Prostate gland (tissue), 2 donors: ENCODE results near the gene SLC51B. TPM values are rescaled to one million over a fixed set of nuclear protein-coding genes. Genes with fewer than 3 reads are reported as not detected.
A peak's percentile ranks its signal among the peaks of the same experiment; 100 is the strongest.
"Not testable (repeated sequence)": the region's sequence is repeated elsewhere in the genome, so short reads cannot be mapped to it uniquely, and the experiment has no call there.

ENCODE experiments used
- DNase-seq: peaks from one replicate; pipeline ENCODE4 v3.0.0-alpha.2; 2019; ENCODE audit warnings: low spot score
- H3K27ac ChIP-seq, 2 donors: fragments of 200-600 bp; sonication (generic); 2 replicates each; pipeline ENCODE4 v1.5.1; 2017 to 2019
- H3K27me3 ChIP-seq: fragments of 200-600 bp; sonication (generic); replicated peaks from 2 replicates; pipeline ENCODE4 v1.5.1; 2019; ENCODE audit not compliant: insufficient read depth
- H3K36me3 ChIP-seq, 2 donors: fragments of 200-600 bp; sonication (generic); 1 replicate in 1 of 2; 2 replicates in 1 of 2; pipeline versions ENCODE4 v1.5.1 to v1.8.1; 2017 to 2019
- H3K4me1 ChIP-seq: fragments of 200-600 bp; sonication (generic); replicated peaks from 2 replicates; pipeline ENCODE4 v1.5.1; 2019
- H3K4me3 ChIP-seq, 2 donors: fragments of 200-600 bp; sonication (generic); 2 replicates each; pipeline ENCODE4 v1.5.1; 2017 to 2019
- H3K9me3 ChIP-seq: fragments of 200-600 bp; sonication (generic); 2 replicates; pipeline ENCODE4 v1.5.1; 2017
- POLR2A ChIP-seq: fragments of 450-650 bp; IDR thresholded peaks from one replicate; pipeline ENCODE4 v1.6.1; 2016; ENCODE audit warnings: antibody characterized with exemption, mild to moderate bottlenecking
- POLR2AphosphoS5 ChIP-seq: sonication (generic); formaldehyde crosslinking; IDR thresholded peaks from one replicate; pipeline ENCODE4 v1.6.1; 2017; ENCODE audit warnings: antibody characterized with exemption
- WGBS: methylation state at CpG from one replicate; pipeline ENCODE4 v1.1.5; 2018; 5-methylcytosine and 5-hydroxymethylcytosine counted together
- intact Hi-C: fragments of 100-400 bp; cut with DNase I; formaldehyde crosslinking; loops from one replicate; pipeline ENCODE4 v1.14.2; 2022
- total RNA-seq, 2 donors: library from RNA; depleted of rRNA; stranded (reverse); fragments of >200 nt; gene quantifications; one replicate each; pipeline ENCODE4 v1.1.0, GENCODE V29; 2016
- TF ChIP-seq, protein P1 (sequence below), 4 experiments: fragments of 200-600 bp in 2 of 4; fragments of 450-650 bp in 2 of 4; sonication (generic) in 2 of 4; IDR thresholded peaks; 1 replicate in 3 of 4; 2 replicates in 1 of 4; pipeline ENCODE4 v1.5.1; 2016 to 2019; ENCODE audit warnings: antibody characterized with exemption in 4 of 4, mild to moderate bottlenecking in 2 of 4, moderate library complexity in 2 of 4

SLC51B gene
- total RNA-seq, 2 donors from 2014 or later = 0.68 TPM; not detected in 1

DNA sequence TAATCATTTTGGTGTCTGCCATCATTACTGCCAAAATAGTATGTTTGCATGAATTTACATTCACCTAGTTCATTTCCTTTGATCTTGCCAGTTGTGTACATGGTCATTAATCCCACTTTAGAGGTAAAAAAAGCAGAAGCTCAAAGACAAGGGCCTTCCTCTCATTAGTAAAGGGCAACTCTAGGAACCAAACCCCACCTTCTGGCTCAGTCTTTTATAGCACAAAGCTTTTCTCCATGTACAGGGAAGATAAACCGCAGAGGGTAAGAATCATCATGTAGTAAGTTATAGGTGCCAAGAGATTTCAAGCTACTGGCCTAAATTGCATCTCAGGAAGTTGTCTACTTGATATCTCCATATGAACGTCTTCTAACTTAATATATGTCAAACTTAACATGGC, 36.2 kb upstream of the SLC51B start:
- intact Hi-C loops = no loop called here
- WGBS = 52% methylated on average over 2 of the region's 2 CpGs
- Histone ChIP-seq H3K36me3 (no peaks in the 10 kb centered on the region), H3K4me3 (no peak overlapping the region), H3K4me1 (no peaks in the 10 kb centered on the region), H3K27ac (no peak overlapping the region), H3K27me3 (no peaks in the 10 kb centered on the region), H3K9me3 (no peaks in the 10 kb centered on the region)
- no peak for TF ChIP-seq POLR2AphosphoS5
- TF ChIP-seq POLR2A = no peak
- TF ChIP-seq, protein P1, sequence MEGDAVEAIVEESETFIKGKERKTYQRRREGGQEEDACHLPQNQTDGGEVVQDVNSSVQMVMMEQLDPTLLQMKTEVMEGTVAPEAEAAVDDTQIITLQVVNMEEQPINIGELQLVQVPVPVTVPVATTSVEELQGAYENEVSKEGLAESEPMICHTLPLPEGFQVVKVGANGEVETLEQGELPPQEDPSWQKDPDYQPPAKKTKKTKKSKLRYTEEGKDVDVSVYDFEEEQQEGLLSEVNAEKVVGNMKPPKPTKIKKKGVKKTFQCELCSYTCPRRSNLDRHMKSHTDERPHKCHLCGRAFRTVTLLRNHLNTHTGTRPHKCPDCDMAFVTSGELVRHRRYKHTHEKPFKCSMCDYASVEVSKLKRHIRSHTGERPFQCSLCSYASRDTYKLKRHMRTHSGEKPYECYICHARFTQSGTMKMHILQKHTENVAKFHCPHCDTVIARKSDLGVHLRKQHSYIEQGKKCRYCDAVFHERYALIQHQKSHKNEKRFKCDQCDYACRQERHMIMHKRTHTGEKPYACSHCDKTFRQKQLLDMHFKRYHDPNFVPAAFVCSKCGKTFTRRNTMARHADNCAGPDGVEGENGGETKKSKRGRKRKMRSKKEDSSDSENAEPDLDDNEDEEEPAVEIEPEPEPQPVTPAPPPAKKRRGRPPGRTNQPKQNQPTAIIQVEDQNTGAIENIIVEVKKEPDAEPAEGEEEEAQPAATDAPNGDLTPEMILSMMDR (IDR thresholded peaks at IDR 0.05) = no peak
- DNase-seq = no peak

DNA sequence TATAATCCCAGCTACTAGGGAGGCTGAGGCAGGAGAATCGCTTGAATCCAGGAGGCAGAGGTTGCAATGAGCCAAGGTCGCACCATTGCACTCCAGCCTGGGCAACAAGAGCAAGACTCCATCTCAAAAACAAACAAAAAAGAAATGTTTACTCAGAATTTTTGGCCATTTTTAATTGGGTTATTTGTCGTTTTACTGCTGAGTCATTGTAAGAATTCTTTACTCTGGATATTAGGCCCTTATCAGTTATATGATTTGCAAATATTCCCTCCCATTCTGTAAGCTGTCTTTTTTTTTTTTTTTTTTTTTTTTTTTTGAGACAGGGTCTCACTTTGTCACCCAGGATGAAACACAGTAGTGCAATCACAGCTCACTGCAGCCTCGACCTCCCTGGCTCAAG, 34.0 kb upstream of the SLC51B start:
- WGBS = 92% methylated on average over 4 of the region's 4 CpGs
- intact Hi-C loops, H3K27me3 ChIP-seq, H3K36me3 ChIP-seq, H3K4me3 ChIP-seq, DNase-seq, H3K27ac ChIP-seq, H3K4me1 ChIP-seq, H3K9me3 ChIP-seq: not testable (repeated sequence)

DNA sequence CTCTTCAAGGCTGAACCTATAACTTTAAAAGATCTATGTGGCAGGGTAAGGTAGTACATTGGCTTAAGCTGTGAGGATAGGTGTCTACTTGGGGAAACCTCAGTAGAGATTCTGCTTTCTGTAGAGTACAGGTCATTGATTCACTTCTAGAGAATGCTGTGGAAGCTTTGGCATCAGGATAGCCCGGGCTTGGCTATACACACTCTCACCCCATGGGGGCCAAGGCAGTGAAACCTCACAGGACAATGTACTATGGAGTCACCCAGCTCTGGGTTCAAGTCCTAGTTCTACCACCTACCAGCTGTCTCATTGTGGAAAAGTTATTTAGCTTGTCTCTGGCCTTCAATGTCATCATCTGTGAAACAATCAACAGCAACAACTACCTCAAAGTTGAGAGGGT, 24.8 kb upstream of the SLC51B start:
- 89% methylated on average over 1 of the region's 1 CpG for WGBS
- no peak for DNase-seq
- Histone ChIP-seq H3K4me1 (no peaks in the 10 kb centered on the region), H3K27me3 (no peaks in the 10 kb centered on the region), H3K27ac (no peak overlapping the region), H3K36me3 (peaks cover 0 to 2% of the 10 kb centered on the region in 2 donors), H3K9me3 (no peaks in the 10 kb centered on the region), H3K4me3 (no peak overlapping the region)
- intact Hi-C loops = no loop called here
- no peak for TF ChIP-seq POLR2A
- TF ChIP-seq, protein P1 (IDR thresholded peaks at IDR 0.05) = no peak
- TF ChIP-seq POLR2AphosphoS5 = no peak

DNA sequence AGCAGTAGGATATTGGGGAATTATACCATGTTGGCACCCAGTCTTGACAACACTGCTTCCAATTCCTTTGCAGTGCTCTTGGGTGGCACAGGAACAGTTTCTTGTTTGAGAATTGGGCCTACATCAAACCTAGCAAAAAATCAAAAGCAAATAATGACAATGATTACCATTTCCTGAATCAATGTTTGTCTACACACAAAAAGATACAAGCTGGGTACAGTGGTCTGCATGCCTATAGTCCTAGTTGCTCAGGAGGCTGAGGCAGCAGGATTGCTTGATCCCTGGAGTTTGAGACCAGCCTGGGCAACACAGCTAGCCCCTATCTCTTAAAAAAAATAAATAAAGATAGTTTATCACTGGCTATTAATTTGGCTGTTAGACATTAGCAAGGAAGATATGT, 23.7 kb upstream of the SLC51B start:
- H3K9me3 ChIP-seq = no peaks in the 10 kb centered on the region
- no peaks in the 10 kb centered on the region for H3K4me1 ChIP-seq
- no peaks in the 10 kb centered on the region for H3K27me3 ChIP-seq
- no peaks in the 10 kb centered on the region for H3K36me3 ChIP-seq
- H3K4me3 ChIP-seq = no peak overlapping the region
- no peak for TF ChIP-seq POLR2A
- TF ChIP-seq, protein P1 (IDR thresholded peaks at IDR 0.05) = no peak
- TF ChIP-seq POLR2AphosphoS5 = no peak
- H3K27ac ChIP-seq = peak overlapping the region in 1 of 2 donors; percentile 23
- intact Hi-C loops = no loop called here
- no peak for DNase-seq

DNA sequence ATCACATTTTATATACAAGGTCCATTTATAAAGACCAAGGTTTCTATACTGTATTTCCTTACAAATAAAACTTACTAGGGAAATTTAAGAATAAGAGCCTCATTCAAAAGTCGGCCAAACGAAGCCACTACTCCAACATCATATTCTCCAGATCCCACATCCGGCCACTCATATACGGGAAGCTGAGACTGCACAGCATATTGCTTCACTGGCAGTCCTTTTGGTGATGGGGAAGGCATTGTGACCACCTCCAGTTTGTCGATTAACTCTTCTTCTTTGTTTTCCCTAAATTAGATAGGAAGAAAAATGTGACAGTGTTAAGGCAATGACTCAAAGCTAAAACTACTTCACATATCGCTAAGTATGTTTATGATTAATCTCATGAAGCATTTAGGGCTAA, 18.4 kb upstream of the SLC51B start:
- Histone ChIP-seq H3K4me1 (peaks cover 6% of the 10 kb centered on the region), H3K27me3 (no peaks in the 10 kb centered on the region), H3K36me3 (no peaks in the 10 kb centered on the region), H3K27ac (no peak overlapping the region), H3K4me3 (no peak overlapping the region), H3K9me3 (no peaks in the 10 kb centered on the region)
- TF ChIP-seq, protein P1 (IDR thresholded peaks at IDR 0.05) = no peak
- TF ChIP-seq POLR2AphosphoS5 = no peak
- TF ChIP-seq POLR2A = no peak
- intact Hi-C loops = no loop called here
- 89% methylated on average over 6 of the region's 6 CpGs for WGBS
- DNase-seq = no peak
